B cell (primary cell): Measurements from ENCODE around the gene SCMH1. TPM values are rescaled to one million over a fixed set of nuclear protein-coding genes. Genes with fewer than 3 reads are reported as not detected.

Source experiments
- ATAC-seq: fragments of 200-7000 bp; cut with Tn5 transposase; one replicate; pipeline ENCODE4 v1.10.0; 2021; ENCODE audit warnings: low read depth, mild to moderate bottlenecking, moderate number of reproducible peaks, moderate library complexity
- CTCF ChIA-PET: fragments of 350-600 bp; sonication (Branson Sonifier 250); formaldehyde crosslinking; loops from one replicate; lab custom pipeline; 2021; ENCODE audit warnings: antibody characterized with exemption, inconsistent platforms; lab: Charles Lee
- POLR2A ChIA-PET: fragments of 350-600 bp; sonication (Branson Sonifier 250); formaldehyde crosslinking; loops from one replicate; lab custom pipeline; 2021; ENCODE audit warnings: antibody characterized with exemption; lab: Charles Lee
- DNase-seq: peaks from one replicate; pipeline ENCODE4 v3.0.0; 2013
- H2AFZ ChIP-seq: 2 replicates; pipeline ENCODE4 v1.6.1; 2012; ENCODE audit warnings: mild to moderate bottlenecking, low read depth, low read length; ENCODE audit not compliant: insufficient read depth, poor library complexity, severe bottlenecking
- H3K27ac ChIP-seq, 2 donors: 1 replicate in 1 of 2; 2 replicates in 1 of 2; pipeline ENCODE4 v1.5.1; 2012 to 2013; ENCODE audit warnings: low read length in 2 of 2, mild to moderate bottlenecking in 2 of 2, moderate library complexity in 1 of 2
- H3K27me3 ChIP-seq, 4 experiments: fragments of 200-600 bp in 1 of 4; sonication (generic) in 1 of 4; replicated peaks in 1 of 4; 1 replicate in 2 of 4; 2 replicates in 2 of 4; pipeline versions ENCODE4 v1.6.1 to v1.7.0; 2013 to 2016; ENCODE audit warnings: low read length in 3 of 4, mild to moderate bottlenecking in 2 of 4, mixed read lengths in 1 of 4, moderate library complexity in 1 of 4; ENCODE audit not compliant: insufficient read depth in 4 of 4, control insufficient read depth in 3 of 4; ENCODE audit errors: control extremely low read depth in 1 of 4
- H3K36me3 ChIP-seq, 2 experiments: replicated peaks in 1 of 2; 1 replicate in 1 of 2; 2 replicates in 1 of 2; pipeline versions ENCODE4 v1.6.1 to v1.7.1; 2013; ENCODE audit warnings: low read length in 1 of 2; ENCODE audit not compliant: insufficient read depth in 2 of 2, control insufficient read depth in 1 of 2; ENCODE audit errors: control extremely low read depth in 1 of 2, extremely low read depth in 1 of 2
- H3K4me1 ChIP-seq, 2 donors: fragments of 200-600 bp in 1 of 2; sonication (generic) in 1 of 2; 1 replicate in 1 of 2; 2 replicates in 1 of 2; pipeline versions ENCODE4 v1.5.1 to v1.6.1; 2013 to 2017; ENCODE audit warnings: low read length in 2 of 2; ENCODE audit not compliant: control insufficient read depth in 2 of 2, insufficient read depth in 2 of 2
- H3K4me2 ChIP-seq: replicated peaks from 2 replicates; pipeline ENCODE3; 2012; ENCODE audit warnings: mild to moderate bottlenecking, low read depth, low read length; ENCODE audit not compliant: poor library complexity, severe bottlenecking
- H3K4me3 ChIP-seq, 5 experiments: fragments of 200-600 bp in 1 of 5; sonication (generic) in 1 of 5; 1 replicate in 3 of 5; 2 replicates in 2 of 5; pipeline versions ENCODE4 v1.5.1 to v1.7.0; 2011 to 2016; ENCODE audit warnings: low read length in 4 of 5, mild to moderate bottlenecking in 4 of 5, low read depth in 2 of 5, control low read depth in 1 of 5, moderate library complexity in 1 of 5; ENCODE audit not compliant: insufficient read depth in 1 of 5; ENCODE audit errors: control extremely low read depth in 1 of 5, extremely low read depth in 1 of 5
- H3K79me2 ChIP-seq: fragments of 200-600 bp; sonication (generic); one replicate; pipeline ENCODE4 v1.6.0; 2016; ENCODE audit warnings: low read length; ENCODE audit not compliant: control insufficient read depth, insufficient read depth
- H3K9ac ChIP-seq: fragments of 200-600 bp; sonication (generic); 2 replicates; pipeline ENCODE4 v1.6.1; 2017; ENCODE audit warnings: mild to moderate bottlenecking, low read length, moderate library complexity
- H3K9me3 ChIP-seq, 3 donors: one replicate each; pipeline versions ENCODE4 v1.6.1 to v1.7.1; 2013; ENCODE audit warnings: low read length in 2 of 3; ENCODE audit not compliant: control insufficient read depth in 2 of 3, insufficient read depth in 1 of 3; ENCODE audit errors: control extremely low read depth in 1 of 3
- H4K20me1 ChIP-seq: 2 replicates; pipeline ENCODE4 v1.6.0; 2012; ENCODE audit warnings: mild to moderate bottlenecking, low read length; ENCODE audit not compliant: insufficient read depth, control insufficient read depth, poor library complexity, severe bottlenecking
- H3K27ac Mint-ChIP-seq: one replicate; pipeline ENCODE4 v1.8.0; 2021; ENCODE audit warnings: mixed read lengths
- H3K27me3 Mint-ChIP-seq: one replicate; pipeline ENCODE4 v1.8.0; 2021; ENCODE audit warnings: mixed read lengths
- H3K4me1 Mint-ChIP-seq: one replicate; pipeline ENCODE4 v1.8.0; 2021; ENCODE audit warnings: mixed read lengths
- H3K4me3 Mint-ChIP-seq: one replicate; pipeline ENCODE4 v1.8.0; 2021; ENCODE audit warnings: mixed read lengths
- H3K9me3 Mint-ChIP-seq: one replicate; pipeline ENCODE4 v1.8.0; 2022; ENCODE audit warnings: mixed read lengths; ENCODE audit not compliant: insufficient read depth
- CTCF ChIP-seq: fragments of 200-600 bp; IDR thresholded peaks from one replicate; pipeline ENCODE4 v1.8.0; 2022; ENCODE audit warnings: antibody characterized with exemption, mild to moderate bottlenecking
- EZH2 ChIP-seq: IDR thresholded peaks from 2 replicates; pipeline ENCODE4 v1.6.1; 2012; ENCODE audit warnings: borderline replicate concordance, low read depth, mild to moderate bottlenecking, moderate library complexity, low read length; ENCODE audit not compliant: insufficient read depth, poor library complexity, severe bottlenecking
- WGBS: methylation state at CpG from one replicate; pipeline ENCODE4 v1.1.5; 2013; ENCODE audit warnings: missing lambda C conversion rate; ENCODE audit not compliant: insufficient coverage; 5-methylcytosine and 5-hydroxymethylcytosine counted together
- intact Hi-C: fragments of 100-400 bp; cut with micrococcal nuclease; formaldehyde crosslinking; loops from one replicate; pipeline ENCODE4 v1.10.0; 2022
- polyA plus RNA-seq: library from polyadenylated mRNA; depleted of rRNA; stranded (reverse); fragments of >200 nt; gene quantifications from 2 replicates; pipeline ENCODE4 v1.2.3, GENCODE V29; 2012
- total RNA-seq, 2 donors: library from RNA; stranded (reverse); fragments of 120-200 nt in 1 of 2; gene quantifications; 1 replicate in 1 of 2; 2 replicates in 1 of 2; pipeline versions ENCODE4 v1.2.3 to v1.2.4, GENCODE V29; 2013 to 2022

Gene SCMH1
- total and polyA plus RNA-seq, 2 donors (not counting 1 experiment from before 2014, with no cell fraction given) = 29.4 to 33.3 TPM

- Histone ChIP-seq H3K79me2 (peaks cover under 1% of the 10 kb centered on the region), H2AFZ (no peak overlapping the region), H3K4me3 (no peak overlapping the region), H3K27me3 (no peaks in the 10 kb centered on the region), H3K36me3 (peaks cover 0 to 2% of the 10 kb centered on the region in 2 experiments), H3K4me1 (peaks cover 14 to 30% of the 10 kb centered on the region in 2 donors), H4K20me1 (no peaks in the 10 kb centered on the region), H3K9ac (no peak overlapping the region), H3K27ac (no peak overlapping the region), H3K4me2 (no peak overlapping the region), H3K9me3 (peaks cover 0 to 14% (median 2%) of the 10 kb centered on the region in 3 donors)
- DNase-seq (no peak), ATAC-seq (no peak)
- Mint-ChIP-seq H3K4me3 (no peak overlapping the region), H3K4me1 (peaks cover 34% of the 10 kb centered on the region), H3K27ac (no peak overlapping the region), H3K9me3 (peaks cover 3% of the 10 kb centered on the region), H3K27me3 (no peaks in the 10 kb centered on the region)
- intact Hi-C loops = no loop called here
- ChIA-PET CTCF (no interaction called here), POLR2A (no interaction called here)
- TF ChIP-seq CTCF = no peak
- TF ChIP-seq EZH2 = no peak
These were observed 66.6 kb downstream of the SCMH1 start for GRCh38 chr1:41175546-41175945.

GRCh38 chr1:41174170-41174569, 67.9 kb downstream of the SCMH1 start:
- Histone ChIP-seq H3K4me2 (no peak overlapping the region), H3K27ac (no peak overlapping the region), H3K4me1 (peaks cover 20 to 35% of the 10 kb centered on the region in 2 donors), H3K4me3 (no peak overlapping the region), H2AFZ (no peak overlapping the region), H3K27me3 (no peaks in the 10 kb centered on the region), H3K9me3 (peaks cover 0 to 14% (median 2%) of the 10 kb centered on the region in 3 donors), H3K36me3 (peaks cover 0 to 5% of the 10 kb centered on the region in 2 experiments), H4K20me1 (no peaks in the 10 kb centered on the region), H3K79me2 (peaks cover 7% of the 10 kb centered on the region), H3K9ac (no peak overlapping the region)
- H3K27me3 Mint-ChIP-seq = no peaks in the 10 kb centered on the region
- peaks cover 36% of the 10 kb centered on the region for H3K4me1 Mint-ChIP-seq
- ATAC-seq (no peak), DNase-seq (no peak)
- no peak for TF ChIP-seq EZH2
- TF ChIP-seq CTCF = no peak
- intact Hi-C loops = no loop called here
- POLR2A ChIA-PET = no interaction called here
- H3K27ac Mint-ChIP-seq = no peak overlapping the region
- WGBS = no CpG with 5 or more reads among the region's 1 CpG
- H3K4me3 Mint-ChIP-seq = no peak overlapping the region
- CTCF ChIA-PET = no interaction called here
- H3K9me3 Mint-ChIP-seq = peaks cover 3% of the 10 kb centered on the region
